Psoas muscle (tissue), 8 donors: ENCODE data around the gene FRAS1. TPM values are rescaled to one million over a fixed set of nuclear protein-coding genes. Genes with fewer than 3 reads are reported as not detected.

Experiments
- ATAC-seq, 4 donors: fragments of 200-7000 bp; cut with Tn5 transposase; one replicate each; pipeline ENCODE4 v1.9.1; 2020; ENCODE audit warnings: moderate library complexity in 3 of 4, mild to moderate bottlenecking in 2 of 4
- DNase-seq, 2 donors: peaks; one replicate each; pipeline ENCODE4 v3.0.0-alpha.2; 2020
- H3K27ac ChIP-seq: fragments of 200-600 bp; one replicate; pipeline ENCODE4 v1.8.0; 2022
- H3K27me3 ChIP-seq, 3 donors: fragments of 200-600 bp in 1 of 3; one replicate each; pipeline versions ENCODE4 v1.6.1 to v1.8.0; 2013 to 2022; ENCODE audit warnings: low read length in 2 of 3, mild to moderate bottlenecking in 2 of 3, moderate library complexity in 1 of 3; ENCODE audit not compliant: insufficient read depth in 3 of 3
- H3K36me3 ChIP-seq, 2 donors: fragments of 200-600 bp in 1 of 2; one replicate each; pipeline versions ENCODE4 v1.6.1 to v1.8.0; 2013 to 2022; ENCODE audit warnings: low read depth in 1 of 2, mild to moderate bottlenecking in 1 of 2, moderate library complexity in 1 of 2; ENCODE audit not compliant: insufficient read depth in 1 of 2
- H3K4me1 ChIP-seq: fragments of 200-600 bp; one replicate; pipeline ENCODE4 v1.8.0; 2022
- H3K4me3 ChIP-seq: fragments of 200-600 bp; one replicate; pipeline ENCODE4 v1.8.0; 2022; ENCODE audit warnings: mild to moderate bottlenecking
- H3K9me3 ChIP-seq: fragments of 200-600 bp; one replicate; pipeline ENCODE4 v1.8.0; 2022
- WGBS, 3 donors: extraction: QIAGEN DNeasy Blood & Tissue Kit; methylation state at CpG; one replicate each; pipeline versions ENCODE4 v1.1.6 to v1.1.7; 2013; 5-methylcytosine and 5-hydroxymethylcytosine counted together
- intact Hi-C, 2 donors: fragments of 100-400 bp; cut with DNase I; formaldehyde crosslinking; loops; one replicate each; pipeline versions ENCODE4 v1.11.0 to v1.14.2; 2022
- polyA plus RNA-seq, 3 donors: library from polyadenylated mRNA; stranded (reverse); fragments of 200-250 nt; gene quantifications; one replicate each; pipeline ENCODE4 v1.2.3, GENCODE V29; 2013
- total RNA-seq, 4 donors: library from RNA; stranded (reverse); fragmentation: NEBNext Ultra II Directional in 2 of 4; extraction: Animal tissue kit (Norgen Biotek cat#: 25700) in 2 of 4; gene quantifications; one replicate each; pipeline versions ENCODE4 v1.2.1 to v1.2.4, GENCODE V29; 2021 to 2023
- TF ChIP-seq, protein P1 (sequence below): fragments of 200-600 bp; IDR thresholded peaks from one replicate; pipeline ENCODE4 v1.8.0; 2022; ENCODE audit warnings: antibody characterized with exemption
- donor health status: healthy with polysubstance abuse.
- donor health status: DM: no; HTN: no; CAD: no; lungs with moderate emphysema.
- donor health status: Bipolar disorder and iron deficiency.
- donor health status: healthy.
- donor health status: DM: yes; HTN: yes; CAD: no.
- donor health status: DM: no; HTN: no; CAD: no.
- donor health status: DM: no; HTN: no; CAD: no.
- donor health status: DM: yes; HTN: yes; CAD: no.

The FRAS1 gene
- total and polyA plus RNA-seq, 7 donors, result 0.08 to 3.0 (median 0.42) TPM

DNA sequence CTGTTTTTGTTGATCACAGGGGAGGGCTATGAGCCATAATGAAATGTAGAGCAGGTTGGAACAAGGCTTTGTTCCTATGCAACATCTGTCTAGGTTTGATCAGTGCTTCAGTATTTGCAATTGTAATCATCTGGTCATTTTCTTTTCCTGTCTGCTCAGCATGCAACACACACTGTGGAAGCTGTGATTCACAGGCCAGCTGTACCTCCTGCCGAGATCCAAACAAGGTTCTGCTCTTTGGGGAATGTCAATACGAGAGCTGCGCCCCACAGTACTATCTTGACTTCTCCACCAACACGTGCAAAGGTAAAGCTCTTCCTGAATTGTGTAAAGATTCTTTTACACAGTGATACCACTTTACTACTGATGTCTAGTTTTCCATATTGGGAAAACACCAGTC lies 312.6 kb downstream of the FRAS1 start:
- H3K27me3 ChIP-seq, result no peaks in the 10 kb centered on the region
- no peak for ATAC-seq
- WGBS, 3 donors, result 72 to 79% (median 75%) methylated on average over 4 of the region's 4 CpGs
- DNase-seq, result no peak
- H3K4me3 ChIP-seq, result no peak overlapping the region
- no peak overlapping the region for H3K27ac ChIP-seq
- TF ChIP-seq, protein P1, sequence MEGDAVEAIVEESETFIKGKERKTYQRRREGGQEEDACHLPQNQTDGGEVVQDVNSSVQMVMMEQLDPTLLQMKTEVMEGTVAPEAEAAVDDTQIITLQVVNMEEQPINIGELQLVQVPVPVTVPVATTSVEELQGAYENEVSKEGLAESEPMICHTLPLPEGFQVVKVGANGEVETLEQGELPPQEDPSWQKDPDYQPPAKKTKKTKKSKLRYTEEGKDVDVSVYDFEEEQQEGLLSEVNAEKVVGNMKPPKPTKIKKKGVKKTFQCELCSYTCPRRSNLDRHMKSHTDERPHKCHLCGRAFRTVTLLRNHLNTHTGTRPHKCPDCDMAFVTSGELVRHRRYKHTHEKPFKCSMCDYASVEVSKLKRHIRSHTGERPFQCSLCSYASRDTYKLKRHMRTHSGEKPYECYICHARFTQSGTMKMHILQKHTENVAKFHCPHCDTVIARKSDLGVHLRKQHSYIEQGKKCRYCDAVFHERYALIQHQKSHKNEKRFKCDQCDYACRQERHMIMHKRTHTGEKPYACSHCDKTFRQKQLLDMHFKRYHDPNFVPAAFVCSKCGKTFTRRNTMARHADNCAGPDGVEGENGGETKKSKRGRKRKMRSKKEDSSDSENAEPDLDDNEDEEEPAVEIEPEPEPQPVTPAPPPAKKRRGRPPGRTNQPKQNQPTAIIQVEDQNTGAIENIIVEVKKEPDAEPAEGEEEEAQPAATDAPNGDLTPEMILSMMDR, result no peak
- no peaks in the 10 kb centered on the region for H3K36me3 ChIP-seq
- intact Hi-C loops, result no loop called here
- no peaks in the 10 kb centered on the region for H3K9me3 ChIP-seq
- peaks cover 15% of the 10 kb centered on the region for H3K4me1 ChIP-seq

DNA sequence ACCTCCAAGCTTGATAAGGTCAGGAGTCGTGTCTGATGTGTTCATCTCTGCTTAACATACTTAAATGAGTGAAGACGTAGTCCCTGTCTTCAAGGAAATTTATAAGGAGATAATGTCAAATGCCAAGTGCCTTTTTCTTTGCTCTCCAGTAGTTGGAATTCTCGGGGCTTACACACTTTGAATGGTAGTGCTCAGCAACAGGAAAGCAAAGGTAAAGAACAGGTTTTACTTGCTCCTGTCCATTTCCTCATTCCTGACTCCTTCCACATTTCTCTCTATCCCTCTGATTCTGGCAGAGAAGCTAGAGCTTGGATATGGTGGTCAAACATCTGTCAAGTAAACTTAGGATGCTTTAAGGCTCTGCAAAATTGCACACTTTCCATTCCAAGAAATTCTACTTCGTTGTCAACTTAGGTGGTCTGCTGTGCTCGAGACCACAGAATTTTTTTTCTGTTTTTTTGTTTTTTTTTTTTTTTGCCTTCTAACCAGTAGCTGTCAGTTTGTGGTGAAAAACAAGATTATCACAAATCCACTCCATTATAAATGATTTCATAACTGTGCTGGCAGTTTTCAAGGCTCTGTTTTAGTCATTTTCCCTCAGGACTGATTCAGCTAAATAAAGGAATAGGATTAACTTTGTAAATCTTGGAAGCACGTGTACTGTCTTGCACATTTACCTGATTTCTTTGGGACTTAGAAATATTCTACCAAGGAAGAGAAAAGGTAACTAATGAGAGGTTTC lies 313.7 kb downstream of the FRAS1 start:
- no peaks in the 10 kb centered on the region for H3K9me3 ChIP-seq
- H3K27ac ChIP-seq, result no peak overlapping the region
- 62 to 79% (median 63%) methylated on average over 6 of the region's 6 CpGs for WGBS, 3 donors
- H3K36me3 ChIP-seq, result no peaks in the 10 kb centered on the region
- H3K27me3 ChIP-seq, result no peaks in the 10 kb centered on the region
- DNase-seq (no peak), ATAC-seq (no peak)
- H3K4me3 ChIP-seq, result no peak overlapping the region
- intact Hi-C loops, result no loop called here
- TF ChIP-seq, protein P1, result no peak
- peaks cover 15% of the 10 kb centered on the region for H3K4me1 ChIP-seq

DNA sequence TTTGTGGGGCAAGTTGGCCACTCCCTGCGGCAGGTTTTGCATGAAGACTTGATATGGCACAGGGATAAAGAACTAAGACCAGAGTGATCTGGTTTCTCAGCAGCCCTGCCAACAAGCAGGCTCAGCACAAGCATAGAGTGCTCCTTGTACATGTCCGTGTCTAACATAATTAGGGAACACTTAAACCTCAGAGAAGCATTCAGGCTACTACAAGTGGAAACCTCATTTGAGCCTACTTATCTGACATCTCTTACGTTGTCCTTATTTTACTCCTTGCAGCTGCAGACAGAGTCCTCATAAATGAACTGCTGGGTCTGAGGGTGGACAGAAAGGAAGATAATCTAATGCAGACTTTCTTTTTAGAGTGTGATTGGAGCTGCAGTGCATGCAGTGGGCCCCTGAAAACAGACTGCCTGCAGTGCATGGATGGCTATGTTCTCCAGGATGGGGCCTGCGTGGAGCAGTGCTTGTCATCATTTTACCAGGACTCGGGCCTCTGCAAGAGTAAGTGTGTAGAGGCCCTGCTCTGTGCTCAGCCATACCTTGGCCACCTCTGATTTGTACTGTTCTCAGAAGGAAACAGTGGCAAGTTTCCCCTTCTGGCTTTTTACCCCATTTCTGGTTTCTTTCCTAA lies 315.3 kb downstream of the FRAS1 start:
- Histone ChIP-seq H3K27ac (no peak overlapping the region), H3K9me3 (no peaks in the 10 kb centered on the region), H3K27me3 (no peaks in the 10 kb centered on the region), H3K4me1 (peaks cover 19% of the 10 kb centered on the region), H3K36me3 (no peaks in the 10 kb centered on the region), H3K4me3 (no peak overlapping the region)
- TF ChIP-seq, protein P1, result no peak
- DNase-seq, result no peak
- intact Hi-C loops, result no loop called here
- ATAC-seq, result peak in 2 of 4 donors; percentile 64 to 67
- WGBS, 3 donors, result 36 to 58% (median 39%) methylated on average over 5 of the region's 5 CpGs

DNA sequence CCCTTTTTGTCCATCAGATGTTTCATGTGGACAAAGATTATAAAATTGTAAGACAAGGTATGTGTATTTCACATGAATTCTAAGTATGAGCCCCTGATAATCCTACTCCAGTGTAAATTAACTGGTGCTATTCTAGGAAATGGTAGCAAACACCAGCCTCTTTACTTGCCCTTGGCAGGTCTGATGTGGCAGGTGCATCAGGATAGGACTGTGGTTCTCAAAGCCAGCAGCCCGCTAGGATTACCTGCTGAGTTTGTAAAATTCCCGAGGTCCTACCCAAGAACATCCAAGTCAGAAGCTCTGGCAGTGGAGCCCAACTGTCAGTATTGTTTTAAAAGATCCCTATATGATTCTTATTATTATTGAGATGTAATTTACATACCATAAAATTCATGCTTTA lies 320.4 kb downstream of the FRAS1 start:
- H3K4me3 ChIP-seq, result no peak overlapping the region
- H3K9me3 ChIP-seq, result no peaks in the 10 kb centered on the region
- intact Hi-C loops, result loop anchor here in 1 of 2 donors (5.0 kb wide), 1 partner anchor 320 kb away; the partner anchor contains the start of gene FRAS1
- TF ChIP-seq, protein P1, result no peak
- ATAC-seq (peak in 3 of 4 donors; percentile 36 to 85 (median 68)), DNase-seq (no peak)
- no peaks in the 10 kb centered on the region for H3K36me3 ChIP-seq
- H3K4me1 ChIP-seq, result peaks cover 38% of the 10 kb centered on the region
- peak overlapping the region; percentile 28 for H3K27ac ChIP-seq
- H3K27me3 ChIP-seq, result no peaks in the 10 kb centered on the region
- 31 to 41% (median 32%) methylated on average over 2 of the region's 2 CpGs for WGBS, 3 donors
